OCI-LY3 (cell line): ENCODE results near the gene KIF23.
A peak's percentile ranks its signal among the peaks of the same experiment; 100 is the strongest.

ENCODE experiments used
- H2AFZ ChIP-seq: fragments of 200-600, 300-600 bp; shearing (Covaris generic); 2 replicates; pipeline ENCODE4 v1.6.0; 2014; ENCODE audit warnings: antibody characterized with exemption, low read depth, low read length
- H3K27ac ChIP-seq: fragments of 200-600, 300-600 bp; sonication (generic); 2 replicates; pipeline ENCODE4 v1.5.1; 2014; ENCODE audit warnings: mild to moderate bottlenecking, low read length, moderate library complexity, mixed read lengths
- H3K27me3 ChIP-seq: fragments of 200-600, 300-600 bp; sonication (generic); 2 replicates; pipeline ENCODE4 v1.6.1; 2014; ENCODE audit warnings: low read depth, low read length, mixed read lengths
- H3K36me3 ChIP-seq: fragments of 200-600, 300-600 bp; sonication (generic); replicated peaks from 2 replicates; pipeline ENCODE3; 2014; ENCODE audit warnings: low read depth, low read length, mixed read lengths
- H3K4me1 ChIP-seq: fragments of 300-600, 200-600 bp; sonication (generic); 2 replicates; pipeline ENCODE4 v1.6.1; 2014; ENCODE audit warnings: low read length, mixed read lengths
- H3K4me2 ChIP-seq: fragments of 200-600, 300-600 bp; sonication (generic); 2 replicates; pipeline ENCODE4 v1.6.1; 2014; ENCODE audit warnings: low read length, mixed read lengths
- H3K4me3 ChIP-seq: fragments of 300-600, 200-600 bp; sonication (generic); 2 replicates; pipeline ENCODE4 v1.5.1; 2014; ENCODE audit warnings: antibody characterized with exemption, mild to moderate bottlenecking, low read length, moderate library complexity
- H3K79me2 ChIP-seq: fragments of 300-600, 200-600 bp; shearing (Covaris generic); 2 replicates; pipeline ENCODE4 v1.6.1; 2014; ENCODE audit warnings: mild to moderate bottlenecking, low read length, mixed read lengths
- H3K9ac ChIP-seq: fragments of 300-600, 200-600 bp; shearing (Covaris generic); 2 replicates; pipeline ENCODE4 v1.6.0; 2014; ENCODE audit warnings: mild to moderate bottlenecking, low read length, moderate library complexity
- H3K9me3 ChIP-seq: fragments of 200-600, 300-600 bp; shearing (Covaris generic); 2 replicates; pipeline ENCODE4 v1.6.1; 2014; ENCODE audit warnings: low read length, mixed read lengths; ENCODE audit not compliant: insufficient read depth
- H4K20me1 ChIP-seq: fragments of 200-600, 300-600 bp; sonication (generic); 2 replicates; pipeline ENCODE4 v1.6.1; 2016; ENCODE audit warnings: low read length, mixed read lengths; ENCODE audit not compliant: insufficient read depth
- EZH2phosphoT487 ChIP-seq: fragments of 200-600 bp; shearing (Covaris generic); IDR thresholded peaks from 2 replicates; pipeline ENCODE4 v1.6.1; 2018; ENCODE audit warnings: antibody characterized with exemption, mixed run types, low read depth
- TF ChIP-seq, protein P1 (sequence below): fragments of 200-600, 300-600 bp; sonication (generic); IDR thresholded peaks from 2 replicates; pipeline ENCODE4 v1.5.1; 2014; ENCODE audit warnings: antibody characterized with exemption, low read length, low read depth

Gene KIF23

GRCh38 chr15:69405110-69405509 is 9.0 kb upstream of the KIF23 start:
- Histone ChIP-seq H2AFZ (no peak overlapping the region), H3K27ac (no peak overlapping the region), H3K4me2 (no peak overlapping the region), H3K4me3 (no peak overlapping the region), H3K4me1 (peaks cover 2% of the 10 kb centered on the region), H3K9me3 (no peaks in the 10 kb centered on the region), H3K79me2 (no peaks in the 10 kb centered on the region), H3K9ac (no peak overlapping the region), H4K20me1 (no peaks in the 10 kb centered on the region), H3K36me3 (no peaks in the 10 kb centered on the region), H3K27me3 (no peaks in the 10 kb centered on the region)
- TF ChIP-seq, protein P1, sequence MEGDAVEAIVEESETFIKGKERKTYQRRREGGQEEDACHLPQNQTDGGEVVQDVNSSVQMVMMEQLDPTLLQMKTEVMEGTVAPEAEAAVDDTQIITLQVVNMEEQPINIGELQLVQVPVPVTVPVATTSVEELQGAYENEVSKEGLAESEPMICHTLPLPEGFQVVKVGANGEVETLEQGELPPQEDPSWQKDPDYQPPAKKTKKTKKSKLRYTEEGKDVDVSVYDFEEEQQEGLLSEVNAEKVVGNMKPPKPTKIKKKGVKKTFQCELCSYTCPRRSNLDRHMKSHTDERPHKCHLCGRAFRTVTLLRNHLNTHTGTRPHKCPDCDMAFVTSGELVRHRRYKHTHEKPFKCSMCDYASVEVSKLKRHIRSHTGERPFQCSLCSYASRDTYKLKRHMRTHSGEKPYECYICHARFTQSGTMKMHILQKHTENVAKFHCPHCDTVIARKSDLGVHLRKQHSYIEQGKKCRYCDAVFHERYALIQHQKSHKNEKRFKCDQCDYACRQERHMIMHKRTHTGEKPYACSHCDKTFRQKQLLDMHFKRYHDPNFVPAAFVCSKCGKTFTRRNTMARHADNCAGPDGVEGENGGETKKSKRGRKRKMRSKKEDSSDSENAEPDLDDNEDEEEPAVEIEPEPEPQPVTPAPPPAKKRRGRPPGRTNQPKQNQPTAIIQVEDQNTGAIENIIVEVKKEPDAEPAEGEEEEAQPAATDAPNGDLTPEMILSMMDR, result no peak
- TF ChIP-seq EZH2phosphoT487, result no peak

- no peak overlapping the region for H3K4me2 ChIP-seq
- H3K9ac ChIP-seq, result no peak overlapping the region
- H2AFZ ChIP-seq, result no peak overlapping the region
- no peaks in the 10 kb centered on the region for H3K36me3 ChIP-seq
- H4K20me1 ChIP-seq, result no peaks in the 10 kb centered on the region
- H3K79me2 ChIP-seq, result no peaks in the 10 kb centered on the region
- H3K27me3 ChIP-seq, result no peaks in the 10 kb centered on the region
- no peaks in the 10 kb centered on the region for H3K9me3 ChIP-seq
- no peak overlapping the region for H3K27ac ChIP-seq
- TF ChIP-seq, protein P1, result no peak
- no peak for TF ChIP-seq EZH2phosphoT487
- H3K4me1 ChIP-seq, result peaks cover 10% of the 10 kb centered on the region
- no peak overlapping the region for H3K4me3 ChIP-seq
These were observed 6.3 kb upstream of the KIF23 start for GRCh38 chr15:69407719-69408400.

- no peaks in the 10 kb centered on the region for H3K9me3 ChIP-seq
- no peak overlapping the region for H3K27ac ChIP-seq
- no peak overlapping the region for H2AFZ ChIP-seq
- no peaks in the 10 kb centered on the region for H3K79me2 ChIP-seq
- no peak overlapping the region for H3K4me2 ChIP-seq
- TF ChIP-seq, protein P1, result no peak
- no peak for TF ChIP-seq EZH2phosphoT487
- H3K4me1 ChIP-seq, result peaks cover 10% of the 10 kb centered on the region
- H4K20me1 ChIP-seq, result no peaks in the 10 kb centered on the region
- H3K9ac ChIP-seq, result no peak overlapping the region
- H3K36me3 ChIP-seq, result no peaks in the 10 kb centered on the region
- no peaks in the 10 kb centered on the region for H3K27me3 ChIP-seq
- H3K4me3 ChIP-seq, result no peak overlapping the region
These were observed 5.3 kb upstream of the KIF23 start for GRCh38 chr15:69408841-69409240.

DNA sequence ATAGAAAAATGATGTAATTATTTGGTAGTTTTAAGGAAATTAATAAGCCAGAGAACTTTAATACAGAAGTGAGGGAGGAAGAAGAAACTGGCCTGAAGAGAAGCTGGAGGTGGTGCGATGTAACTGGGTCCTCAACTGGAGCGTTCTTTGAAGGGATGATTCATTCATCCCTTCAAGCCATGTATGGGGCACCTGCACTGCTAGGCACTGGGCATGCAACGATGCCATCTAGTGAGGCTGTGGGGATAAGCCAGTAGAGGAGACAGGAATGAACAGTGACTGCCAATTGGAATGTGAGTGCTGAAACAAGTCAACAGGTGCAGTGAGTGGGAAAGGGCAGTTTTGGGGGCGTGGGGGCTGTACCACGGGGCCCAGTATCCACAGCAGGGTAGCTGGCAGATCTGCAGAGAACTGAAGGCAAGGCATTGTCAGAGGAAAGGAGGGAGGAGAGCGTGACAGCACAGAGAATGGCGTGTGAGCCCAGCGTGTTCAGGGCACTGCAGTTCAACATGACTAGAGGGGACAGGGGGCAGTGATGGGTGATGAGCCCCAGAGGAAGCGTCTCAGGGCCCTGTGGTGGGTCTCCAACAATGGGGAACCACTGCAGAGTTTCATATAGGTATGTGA is 3.8 kb upstream of the KIF23 start:
- no peak overlapping the region for H3K4me3 ChIP-seq
- no peaks in the 10 kb centered on the region for H3K9me3 ChIP-seq
- H4K20me1 ChIP-seq, result no peaks in the 10 kb centered on the region
- TF ChIP-seq EZH2phosphoT487, result no peak
- TF ChIP-seq, protein P1, result peak; percentile 60
- peaks cover 11% of the 10 kb centered on the region for H3K4me1 ChIP-seq
- H3K27me3 ChIP-seq, result no peaks in the 10 kb centered on the region
- H3K27ac ChIP-seq, result no peak overlapping the region
- no peaks in the 10 kb centered on the region for H3K36me3 ChIP-seq
- no peak overlapping the region for H2AFZ ChIP-seq
- H3K9ac ChIP-seq, result no peak overlapping the region
- no peak overlapping the region; the same call in 1 of the 2 replicates for H3K4me2 ChIP-seq
- peaks cover 12% of the 10 kb centered on the region for H3K79me2 ChIP-seq
